ENCODE data around the gene NRXN3.

DNA sequence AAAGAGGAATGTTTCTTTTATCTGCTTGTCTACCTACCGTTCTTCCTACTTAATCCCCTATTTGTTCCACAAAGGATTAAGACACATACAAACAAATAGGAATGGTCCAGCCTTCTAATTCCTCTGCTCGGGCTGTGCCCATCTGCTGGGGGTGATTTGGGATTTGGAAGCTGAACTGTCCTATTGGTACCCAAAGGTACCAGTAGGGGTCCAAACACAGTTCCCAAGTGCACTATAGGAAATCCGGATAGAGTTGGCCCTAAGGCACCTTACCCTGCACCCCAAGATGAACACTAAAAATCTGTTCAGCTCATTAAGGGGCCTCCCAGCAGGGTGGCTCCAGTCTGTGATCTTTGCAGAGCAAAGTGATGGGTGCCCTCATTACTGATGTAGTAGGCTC is 566.9 kb downstream of the NRXN3 start:
- TF ChIP-seq, protein P1, sequence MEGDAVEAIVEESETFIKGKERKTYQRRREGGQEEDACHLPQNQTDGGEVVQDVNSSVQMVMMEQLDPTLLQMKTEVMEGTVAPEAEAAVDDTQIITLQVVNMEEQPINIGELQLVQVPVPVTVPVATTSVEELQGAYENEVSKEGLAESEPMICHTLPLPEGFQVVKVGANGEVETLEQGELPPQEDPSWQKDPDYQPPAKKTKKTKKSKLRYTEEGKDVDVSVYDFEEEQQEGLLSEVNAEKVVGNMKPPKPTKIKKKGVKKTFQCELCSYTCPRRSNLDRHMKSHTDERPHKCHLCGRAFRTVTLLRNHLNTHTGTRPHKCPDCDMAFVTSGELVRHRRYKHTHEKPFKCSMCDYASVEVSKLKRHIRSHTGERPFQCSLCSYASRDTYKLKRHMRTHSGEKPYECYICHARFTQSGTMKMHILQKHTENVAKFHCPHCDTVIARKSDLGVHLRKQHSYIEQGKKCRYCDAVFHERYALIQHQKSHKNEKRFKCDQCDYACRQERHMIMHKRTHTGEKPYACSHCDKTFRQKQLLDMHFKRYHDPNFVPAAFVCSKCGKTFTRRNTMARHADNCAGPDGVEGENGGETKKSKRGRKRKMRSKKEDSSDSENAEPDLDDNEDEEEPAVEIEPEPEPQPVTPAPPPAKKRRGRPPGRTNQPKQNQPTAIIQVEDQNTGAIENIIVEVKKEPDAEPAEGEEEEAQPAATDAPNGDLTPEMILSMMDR (IDR thresholded peaks at IDR 0.05 in 4 of 5, conservative IDR thresholded peaks at IDR 0.05 in 1 of 5) = no peak
- no peak for TF ChIP-seq POLR2A (IDR thresholded peaks at IDR 0.05)
